AG09309 (cell line): ENCODE measurements around the gene GTF3C1.
"Not testable (repeated sequence)": the region's sequence is repeated elsewhere in the genome, so short reads cannot be mapped to it uniquely, and the experiment has no call there.

ENCODE experiments used
- DNase-seq: peaks from one replicate; pipeline ENCODE4 v3.0.0-alpha.2; 2010; ENCODE audit warnings: low read depth
- H3K4me3 ChIP-seq: 2 replicates; pipeline ENCODE4 v1.5.1; 2011; ENCODE audit warnings: mild to moderate bottlenecking, low read depth, low read length, moderate library complexity; ENCODE audit not compliant: control insufficient read depth
- TF ChIP-seq, protein P1 (sequence below): IDR thresholded peaks from 2 replicates; pipeline ENCODE4 v1.5.1; 2011; ENCODE audit warnings: mild to moderate bottlenecking, low read depth, low read length, inconsistent platforms; ENCODE audit not compliant: insufficient read depth, control insufficient read depth; ENCODE audit errors: missing control alignments

The GTF3C1 gene

DNA sequence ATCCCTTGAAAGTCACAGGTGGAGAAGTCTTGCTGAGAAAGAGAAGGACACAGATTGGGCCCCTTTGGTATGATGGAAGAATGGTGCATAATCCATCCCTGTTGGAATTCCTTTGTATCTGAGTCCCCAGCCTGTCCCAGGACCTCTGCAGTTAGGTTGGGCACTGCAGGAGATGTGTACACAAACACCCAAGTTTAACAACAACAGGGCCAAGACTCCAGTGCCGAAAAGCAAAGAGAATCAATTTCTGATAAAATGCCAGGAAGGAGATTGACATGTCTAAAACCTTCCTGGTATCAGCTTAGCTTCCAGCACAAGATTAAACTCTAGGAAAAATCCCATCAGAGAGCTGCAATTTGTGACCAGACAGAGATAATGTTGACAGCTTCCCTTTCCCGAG lies 33.2 kb upstream of the GTF3C1 start:
- TF ChIP-seq, protein P1, sequence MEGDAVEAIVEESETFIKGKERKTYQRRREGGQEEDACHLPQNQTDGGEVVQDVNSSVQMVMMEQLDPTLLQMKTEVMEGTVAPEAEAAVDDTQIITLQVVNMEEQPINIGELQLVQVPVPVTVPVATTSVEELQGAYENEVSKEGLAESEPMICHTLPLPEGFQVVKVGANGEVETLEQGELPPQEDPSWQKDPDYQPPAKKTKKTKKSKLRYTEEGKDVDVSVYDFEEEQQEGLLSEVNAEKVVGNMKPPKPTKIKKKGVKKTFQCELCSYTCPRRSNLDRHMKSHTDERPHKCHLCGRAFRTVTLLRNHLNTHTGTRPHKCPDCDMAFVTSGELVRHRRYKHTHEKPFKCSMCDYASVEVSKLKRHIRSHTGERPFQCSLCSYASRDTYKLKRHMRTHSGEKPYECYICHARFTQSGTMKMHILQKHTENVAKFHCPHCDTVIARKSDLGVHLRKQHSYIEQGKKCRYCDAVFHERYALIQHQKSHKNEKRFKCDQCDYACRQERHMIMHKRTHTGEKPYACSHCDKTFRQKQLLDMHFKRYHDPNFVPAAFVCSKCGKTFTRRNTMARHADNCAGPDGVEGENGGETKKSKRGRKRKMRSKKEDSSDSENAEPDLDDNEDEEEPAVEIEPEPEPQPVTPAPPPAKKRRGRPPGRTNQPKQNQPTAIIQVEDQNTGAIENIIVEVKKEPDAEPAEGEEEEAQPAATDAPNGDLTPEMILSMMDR: no peak
- no peak for DNase-seq
- no peak overlapping the region for H3K4me3 ChIP-seq

- no peak overlapping the region for H3K4me3 ChIP-seq
- TF ChIP-seq, protein P1: no peak
- DNase-seq: peak; percentile 25
Measured at GRCh38 chr16:27579087-27579980, 29.6 kb upstream of the GTF3C1 start.

GRCh38 chr16:27576729-27577128 lies 27.0 kb upstream of the GTF3C1 start:
- no peak for DNase-seq
- TF ChIP-seq, protein P1: no peak
- no peak overlapping the region for H3K4me3 ChIP-seq

GRCh38 chr16:27572711-27573110 lies 23.0 kb upstream of the GTF3C1 start:
- no peak overlapping the region for H3K4me3 ChIP-seq
- TF ChIP-seq, protein P1: no peak
- no peak for DNase-seq

DNA sequence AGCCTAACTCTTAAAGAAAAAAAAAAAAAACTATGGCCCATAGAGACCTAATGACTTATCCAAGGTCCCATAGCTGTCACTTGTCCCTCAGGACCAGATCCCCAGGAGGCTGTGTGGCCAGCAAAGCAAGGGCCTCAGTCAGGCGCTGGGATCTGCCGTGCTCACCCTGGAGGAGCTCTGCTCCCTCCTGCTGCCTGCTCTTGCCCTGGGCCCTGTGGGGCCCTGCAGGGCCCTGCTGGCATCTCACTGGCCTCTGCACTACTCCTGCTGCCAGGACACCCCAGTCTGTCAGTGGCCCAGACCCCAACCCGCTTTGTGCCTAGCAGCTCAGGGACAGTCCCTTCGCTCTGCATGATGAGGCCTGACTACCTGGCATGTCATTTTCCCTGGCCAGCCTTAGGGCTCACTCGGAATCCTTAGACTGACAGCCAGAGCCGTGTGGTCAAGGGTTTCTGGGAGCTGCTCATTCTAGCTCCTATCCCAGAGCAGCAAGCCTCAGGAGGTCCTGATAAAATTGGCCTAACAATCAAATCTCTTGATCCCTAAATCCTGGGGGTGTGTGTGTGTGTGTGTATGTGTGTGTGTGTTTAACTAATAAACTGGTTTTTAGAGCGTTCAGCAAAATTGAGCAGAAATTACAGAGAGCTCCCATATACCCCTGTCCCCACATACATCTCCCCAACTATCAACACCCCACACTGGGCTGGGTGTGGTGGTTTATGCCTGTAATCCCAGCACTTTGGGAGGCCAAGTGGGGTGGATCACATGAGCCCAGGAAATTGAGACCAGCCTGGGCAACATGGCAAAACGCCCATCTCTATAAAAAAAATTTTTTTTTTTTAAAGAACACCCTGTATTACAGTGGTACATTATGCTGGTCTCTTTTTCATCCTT lies 22.0 kb upstream of the GTF3C1 start:
- DNase-seq: no peak
- TF ChIP-seq, protein P1: no peak
- no peak overlapping the region for H3K4me3 ChIP-seq

- not testable (repeated sequence) for DNase-seq, H3K4me3 ChIP-seq
Measured at GRCh38 chr16:27570986-27571385, 21.3 kb upstream of the GTF3C1 start.

GRCh38 chr16:27568077-27568476 lies 18.4 kb upstream of the GTF3C1 start:
- TF ChIP-seq, protein P1: no peak
- no peak for DNase-seq
- no peak overlapping the region for H3K4me3 ChIP-seq
